ENCODE results near the gene CAT. TPM values are rescaled to one million over a fixed set of nuclear protein-coding genes. Genes with fewer than 3 reads are reported as not detected.
A peak's percentile ranks its signal among the peaks of the same experiment; 100 is the strongest.

CAT gene
- total and polyA plus RNA-seq, 10 donors, result 55.2 to 149 (median 110) TPM

DNA sequence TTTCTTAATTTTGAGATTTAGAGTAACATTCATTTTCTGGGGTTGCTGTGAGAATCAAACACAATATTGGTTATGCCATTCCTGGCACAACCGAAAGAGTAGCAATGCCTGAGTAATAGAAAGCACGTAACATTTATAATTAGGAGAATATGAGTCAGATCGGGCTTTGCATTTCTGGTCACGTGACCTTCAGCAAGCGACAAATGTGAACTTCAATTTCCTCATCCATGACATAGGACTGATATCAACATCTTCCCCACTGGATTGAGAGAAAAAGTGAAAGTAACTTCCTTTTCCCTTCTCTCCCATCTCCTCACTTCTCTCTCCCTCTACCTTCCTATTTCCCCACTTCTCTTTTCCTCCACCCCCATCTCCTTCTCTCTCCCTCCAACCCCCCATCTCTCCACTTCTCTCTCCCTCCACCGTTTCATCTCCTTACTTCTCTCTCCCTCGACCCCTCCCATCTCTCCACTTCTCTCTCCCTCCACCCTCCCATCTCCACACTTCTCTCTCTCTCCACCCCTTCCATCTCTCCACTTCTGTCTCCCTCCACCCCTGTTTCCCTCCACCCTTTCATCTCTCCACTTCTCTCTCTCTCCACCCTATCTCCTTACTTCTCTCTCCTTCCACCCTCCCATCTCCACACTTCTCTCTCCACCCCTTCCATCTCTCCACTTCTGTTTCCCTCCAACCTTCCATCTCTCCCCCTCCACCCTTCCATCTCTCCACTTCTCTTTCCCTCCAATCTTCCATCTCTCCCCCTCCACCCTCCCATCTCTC, 33.5 kb upstream of the CAT start:
- intact Hi-C loops (cut with DNase I; ENCODE audit: low total_unique reads), result no loop called here
- no peak for DNase-seq
- Histone ChIP-seq H3K4me3 (peak overlapping the region in 1 of 8 donors; percentile 48), H3K9me3 (no peaks in the 10 kb centered on the region), H3K36me3 (no peaks in the 10 kb centered on the region), H3K27me3 (replicated peaks in 1 of 7) (peaks cover 0 to 6% (median 0%) of the 10 kb centered on the region in 7 donors), H3K27ac (no peak overlapping the region), H3K4me1 (peaks cover 0 to 9% (median 0%) of the 10 kb centered on the region in 6 donors)
- 24 to 53% (median 47%) methylated on average over 5 to 7 of the region's 7 CpGs for WGBS, 5 donors
- TF ChIP-seq, protein P1, sequence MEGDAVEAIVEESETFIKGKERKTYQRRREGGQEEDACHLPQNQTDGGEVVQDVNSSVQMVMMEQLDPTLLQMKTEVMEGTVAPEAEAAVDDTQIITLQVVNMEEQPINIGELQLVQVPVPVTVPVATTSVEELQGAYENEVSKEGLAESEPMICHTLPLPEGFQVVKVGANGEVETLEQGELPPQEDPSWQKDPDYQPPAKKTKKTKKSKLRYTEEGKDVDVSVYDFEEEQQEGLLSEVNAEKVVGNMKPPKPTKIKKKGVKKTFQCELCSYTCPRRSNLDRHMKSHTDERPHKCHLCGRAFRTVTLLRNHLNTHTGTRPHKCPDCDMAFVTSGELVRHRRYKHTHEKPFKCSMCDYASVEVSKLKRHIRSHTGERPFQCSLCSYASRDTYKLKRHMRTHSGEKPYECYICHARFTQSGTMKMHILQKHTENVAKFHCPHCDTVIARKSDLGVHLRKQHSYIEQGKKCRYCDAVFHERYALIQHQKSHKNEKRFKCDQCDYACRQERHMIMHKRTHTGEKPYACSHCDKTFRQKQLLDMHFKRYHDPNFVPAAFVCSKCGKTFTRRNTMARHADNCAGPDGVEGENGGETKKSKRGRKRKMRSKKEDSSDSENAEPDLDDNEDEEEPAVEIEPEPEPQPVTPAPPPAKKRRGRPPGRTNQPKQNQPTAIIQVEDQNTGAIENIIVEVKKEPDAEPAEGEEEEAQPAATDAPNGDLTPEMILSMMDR (IDR thresholded peaks at IDR 0.05 in 8 of 11, conservative IDR thresholded peaks at IDR 0.05 in 3 of 11), result no peak
- TF ChIP-seq POLR2A (IDR thresholded peaks at IDR 0.05), result no peak
- TF ChIP-seq POLR2AphosphoS5 (IDR thresholded peaks at IDR 0.05), result no peak

DNA sequence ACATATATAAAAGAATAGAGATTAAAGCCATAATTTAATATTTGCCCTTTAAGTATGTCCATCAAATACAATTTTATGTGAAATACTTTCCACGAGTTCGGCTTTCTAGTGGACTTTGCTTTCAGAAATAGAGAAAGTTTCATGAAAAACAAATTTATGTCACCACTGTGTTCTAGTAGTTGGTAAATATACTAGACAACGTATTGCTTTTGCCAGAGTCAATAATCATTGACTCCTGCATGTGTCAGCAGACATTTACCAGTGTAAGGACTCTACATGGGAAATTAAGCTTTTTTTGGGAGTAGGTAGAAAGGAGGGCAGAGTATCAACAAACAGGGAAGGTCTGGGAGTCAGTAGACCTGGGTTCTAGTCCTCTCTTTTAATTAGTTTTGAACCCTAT, 32.3 kb upstream of the CAT start:
- 82 to 90% (median 89%) methylated on average over 3 of the region's 3 CpGs for WGBS, 5 donors
- H3K4me1 ChIP-seq, result peaks cover 0 to 9% (median 0%) of the 10 kb centered on the region in 6 donors
- H3K27ac ChIP-seq, result no peak overlapping the region
- DNase-seq, result no peak
- no peaks in the 10 kb centered on the region for H3K36me3 ChIP-seq
- H3K9me3 ChIP-seq, result no peaks in the 10 kb centered on the region
- no peak for TF ChIP-seq POLR2AphosphoS5 (IDR thresholded peaks at IDR 0.05)
- TF ChIP-seq, protein P1 (IDR thresholded peaks at IDR 0.05 in 8 of 11, conservative IDR thresholded peaks at IDR 0.05 in 3 of 11), result no peak
- peaks cover 0 to 6% (median 0%) of the 10 kb centered on the region in 7 donors for H3K27me3 ChIP-seq (replicated peaks in 1 of 7)
- intact Hi-C loops (cut with DNase I; ENCODE audit: low total_unique reads), result no loop called here
- H3K4me3 ChIP-seq, result no peak overlapping the region

GRCh38 chr11:34407121-34407813, 31.5 kb upstream of the CAT start:
- Histone ChIP-seq H3K4me3 (no peak overlapping the region), H3K4me1 (peaks cover 0 to 9% (median 0%) of the 10 kb centered on the region in 6 donors), H3K36me3 (no peaks in the 10 kb centered on the region), H3K27me3 (replicated peaks in 1 of 7) (peaks cover 0 to 6% (median 0%) of the 10 kb centered on the region in 7 donors), H3K9me3 (peaks cover 0 to 5% (median 2%) of the 10 kb centered on the region in 8 donors), H3K27ac (no peak overlapping the region)
- TF ChIP-seq, protein P1 (IDR thresholded peaks at IDR 0.05 in 8 of 11, conservative IDR thresholded peaks at IDR 0.05 in 3 of 11), result no peak
- no peak for TF ChIP-seq POLR2AphosphoS5 (IDR thresholded peaks at IDR 0.05)
- TF ChIP-seq POLR2A (IDR thresholded peaks at IDR 0.05), result no peak
- WGBS, 5 donors, result 45 to 76% (median 69%) methylated on average over 2 of the region's 2 CpGs
- DNase-seq, result no peak
- intact Hi-C loops (cut with DNase I; ENCODE audit: low total_unique reads), result no loop called here
